ENCODE data around the gene ARHGAP22.

ARHGAP22 gene

DNA sequence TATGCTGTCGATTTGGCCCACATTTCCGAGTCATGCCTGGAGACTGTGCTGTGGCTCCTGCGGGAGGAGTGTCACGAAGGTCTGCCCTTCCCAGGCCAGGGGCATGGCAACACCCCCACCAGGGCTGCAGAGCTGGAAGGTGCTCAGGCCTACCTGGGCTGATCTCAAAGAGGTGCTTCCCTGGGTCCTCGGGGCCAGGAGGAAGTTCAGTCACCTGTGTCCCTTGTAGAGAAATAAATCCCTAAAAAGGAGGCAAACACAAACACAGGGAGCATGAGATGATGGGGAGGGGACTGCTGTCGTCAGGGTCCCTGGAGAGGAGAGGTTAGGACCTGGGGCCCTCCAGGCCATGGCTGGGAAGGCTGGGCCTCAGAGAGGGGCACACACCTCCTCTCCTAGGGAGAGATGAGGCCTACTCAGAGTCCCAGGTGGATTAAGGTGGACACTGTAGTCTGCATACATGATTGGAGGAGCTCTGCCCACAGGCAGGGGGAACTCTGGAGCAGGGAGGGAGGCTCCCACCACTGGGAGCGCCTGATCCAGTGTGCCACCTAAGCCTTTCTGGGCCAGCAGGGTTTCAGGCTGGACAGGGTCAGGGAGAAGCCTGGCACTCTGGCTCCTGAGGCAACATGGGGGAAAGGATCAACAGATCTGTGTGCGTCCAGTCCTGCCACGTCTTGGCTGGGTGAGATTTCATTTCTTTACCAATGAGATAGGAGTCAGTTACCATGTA is 49.4 kb downstream of the ARHGAP22 start:
- DNase-seq (ENCODE audit: low read depth in 2 of 3, low spot score in 1 of 3), result no peak

GRCh38 chr10:48554656-48555055 is 50.2 kb downstream of the ARHGAP22 start:
- no peak for DNase-seq (ENCODE audit: low read depth in 2 of 3, low spot score in 1 of 3)

GRCh38 chr10:48554246-48554645 is 50.6 kb downstream of the ARHGAP22 start:
- no peak for DNase-seq (ENCODE audit: low read depth in 2 of 3, low spot score in 1 of 3)

DNA sequence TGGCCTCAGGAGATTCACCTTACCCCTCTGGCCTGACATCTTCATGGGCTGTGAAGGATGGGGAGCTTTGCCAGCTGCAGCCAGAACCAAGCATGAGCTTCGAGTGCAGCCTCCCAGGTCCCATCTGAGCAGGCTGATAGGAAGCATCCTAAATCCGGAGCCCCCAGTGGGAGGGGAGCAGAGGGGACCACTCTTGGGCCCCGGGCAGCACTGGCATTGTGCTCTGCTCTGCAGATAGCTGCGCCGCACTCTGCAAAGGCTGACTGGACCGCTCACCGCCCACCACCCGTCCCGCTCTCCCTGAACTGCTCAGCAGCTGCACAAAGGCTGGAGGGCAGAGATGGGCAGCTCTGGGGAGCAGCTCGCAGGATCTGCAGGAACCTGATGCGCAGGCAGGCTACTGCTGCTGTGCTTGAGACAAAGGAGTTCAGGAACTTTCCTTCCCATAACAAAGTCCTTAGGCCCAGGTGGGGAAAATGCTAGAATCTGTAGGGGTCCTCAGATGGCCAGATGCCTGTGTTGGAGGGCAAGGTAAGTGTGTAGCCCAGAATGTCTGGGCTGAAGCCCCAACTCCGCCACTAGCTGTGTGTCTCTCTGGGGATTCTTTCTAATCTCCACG is 51.8 kb downstream of the ARHGAP22 start:
- no peak for DNase-seq (ENCODE audit: low read depth in 2 of 3, low spot score in 1 of 3)

- DNase-seq (ENCODE audit: low read depth in 2 of 3, low spot score in 1 of 3), result peak in 2 of 3 donors; percentile 3 to 33
These were observed 52.8 kb downstream of the ARHGAP22 start for GRCh38 chr10:48551861-48552591.

DNA sequence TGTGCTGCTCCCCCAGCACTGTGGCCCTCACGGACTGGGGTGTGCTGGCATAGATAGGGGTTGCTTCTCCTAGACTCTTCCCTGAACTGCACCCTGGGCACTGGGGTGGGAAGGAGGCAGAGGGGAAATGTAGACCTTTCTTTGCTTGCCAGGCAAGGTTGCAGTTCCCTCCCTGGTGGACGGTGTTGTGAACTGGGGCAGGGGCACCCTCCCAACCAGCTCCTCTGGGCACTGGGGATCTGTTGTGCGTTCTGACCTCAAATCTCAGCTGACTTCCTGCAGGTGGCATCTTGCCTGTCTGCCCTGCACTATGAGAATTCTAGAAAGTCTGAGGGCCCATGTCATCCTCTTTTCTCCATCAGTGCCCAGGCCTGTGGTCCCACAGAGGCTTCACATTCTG is 53.9 kb downstream of the ARHGAP22 start:
- DNase-seq (ENCODE audit: low read depth in 2 of 3, low spot score in 1 of 3), result no peak

DNA sequence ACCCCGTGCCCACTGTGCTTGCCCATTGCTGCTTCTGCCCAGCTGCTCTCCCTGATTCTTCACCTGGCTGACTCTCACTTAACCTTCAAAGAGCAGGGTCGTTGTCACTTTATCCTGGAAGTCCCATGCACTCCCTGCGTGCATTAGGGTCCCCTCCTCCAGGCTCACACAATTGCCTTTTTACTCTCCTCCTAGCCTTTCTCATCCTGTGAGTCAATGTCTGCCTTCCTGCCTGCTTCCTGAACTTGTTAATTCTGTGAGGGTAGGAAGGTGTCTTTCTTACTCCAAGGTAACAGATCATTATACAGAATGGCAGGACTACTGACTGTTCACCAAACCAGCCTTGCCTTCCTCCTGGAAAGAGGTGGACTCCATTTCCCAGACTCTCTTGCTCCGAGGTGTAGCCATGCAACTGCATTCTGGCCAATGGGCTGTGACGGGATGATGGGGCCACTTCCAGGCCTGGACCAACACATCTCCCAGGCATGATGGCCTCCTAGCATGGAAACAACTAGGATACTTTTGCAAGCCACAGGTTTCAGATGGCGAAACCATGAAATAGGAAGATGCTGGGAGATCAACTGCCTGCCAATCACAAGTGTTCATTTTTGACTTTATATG is 54.7 kb downstream of the ARHGAP22 start:
- no peak for DNase-seq (ENCODE audit: low read depth in 2 of 3, low spot score in 1 of 3)

- DNase-seq (ENCODE audit: low read depth in 2 of 3, low spot score in 1 of 3), result no peak
These were observed 55.6 kb downstream of the ARHGAP22 start for GRCh38 chr10:48549236-48549635.

GRCh38 chr10:48548531-48549135 is 56.2 kb downstream of the ARHGAP22 start:
- DNase-seq (ENCODE audit: low read depth in 2 of 3, low spot score in 1 of 3), result no peak

DNA sequence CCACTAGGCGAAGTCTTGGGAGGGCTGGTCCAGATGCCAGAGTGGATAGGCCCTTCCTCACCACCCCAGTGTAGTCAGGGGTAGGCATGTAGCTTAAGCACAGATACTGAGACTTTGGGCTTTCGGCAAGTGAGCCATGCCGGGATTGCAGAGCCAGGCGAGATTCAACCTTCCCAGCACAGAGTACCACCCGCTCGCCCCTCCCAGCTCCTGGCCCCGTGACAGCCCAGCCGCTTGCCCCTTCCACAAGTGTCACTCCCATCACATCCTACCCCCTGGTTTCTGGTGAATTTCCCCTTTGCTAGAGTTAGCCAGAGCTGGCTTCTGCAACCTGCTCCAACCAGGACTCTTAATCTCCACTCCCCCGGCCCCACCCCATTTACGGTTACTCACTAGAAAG is 56.9 kb downstream of the ARHGAP22 start:
- DNase-seq (ENCODE audit: low read depth in 2 of 3, low spot score in 1 of 3), result no peak

DNA sequence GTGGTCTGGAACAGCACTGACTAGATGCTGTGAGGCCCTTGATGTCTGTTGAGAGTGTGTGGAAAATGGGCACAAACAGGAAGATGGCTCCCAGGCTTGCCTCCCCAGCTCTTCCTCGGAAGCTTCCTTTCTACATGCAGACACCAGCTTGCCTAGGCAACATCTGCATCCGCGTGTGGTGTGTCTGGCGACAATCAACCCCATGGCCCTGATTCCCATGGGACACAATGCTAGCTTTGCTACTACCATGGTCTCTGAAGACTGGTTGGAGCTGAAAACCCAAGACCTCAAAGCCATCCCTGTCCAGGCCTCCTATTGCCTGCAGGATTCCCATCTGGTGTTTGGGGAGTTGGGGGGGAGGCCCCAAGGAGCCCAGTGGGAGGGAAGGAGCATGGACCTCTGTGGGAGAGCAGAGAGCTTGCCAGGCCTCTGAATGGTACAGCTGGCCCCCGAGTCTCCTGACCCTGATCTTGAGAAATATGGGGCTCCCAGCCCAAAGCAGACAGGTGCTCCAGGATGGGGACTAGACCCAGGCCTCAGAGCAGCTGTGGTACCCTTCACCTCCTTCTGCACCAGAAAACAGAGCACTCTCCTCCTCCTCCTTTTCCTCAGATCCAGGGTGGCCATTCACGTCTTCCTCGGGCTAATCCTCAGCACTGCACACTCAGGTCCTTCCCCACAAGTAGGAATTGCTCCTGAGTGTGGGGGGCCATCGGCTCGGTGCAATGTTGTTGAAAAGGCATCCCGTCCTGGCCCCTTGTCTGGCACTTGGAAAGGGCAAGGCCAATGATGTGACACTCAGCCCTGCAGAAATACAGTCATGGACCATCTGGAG is 57.6 kb downstream of the ARHGAP22 start:
- DNase-seq (ENCODE audit: low read depth in 2 of 3, low spot score in 1 of 3), result no peak

- DNase-seq (ENCODE audit: low read depth in 2 of 3, low spot score in 1 of 3), result no peak
These were observed 59.3 kb downstream of the ARHGAP22 start for GRCh38 chr10:48545462-48546145.

- DNase-seq (ENCODE audit: low read depth in 2 of 3, low spot score in 1 of 3), result no peak
These were observed 61.6 kb downstream of the ARHGAP22 start for GRCh38 chr10:48543182-48543844.

GRCh38 chr10:48542471-48543181 is 62.2 kb downstream of the ARHGAP22 start:
- no peak for DNase-seq (ENCODE audit: low read depth in 2 of 3, low spot score in 1 of 3)

DNA sequence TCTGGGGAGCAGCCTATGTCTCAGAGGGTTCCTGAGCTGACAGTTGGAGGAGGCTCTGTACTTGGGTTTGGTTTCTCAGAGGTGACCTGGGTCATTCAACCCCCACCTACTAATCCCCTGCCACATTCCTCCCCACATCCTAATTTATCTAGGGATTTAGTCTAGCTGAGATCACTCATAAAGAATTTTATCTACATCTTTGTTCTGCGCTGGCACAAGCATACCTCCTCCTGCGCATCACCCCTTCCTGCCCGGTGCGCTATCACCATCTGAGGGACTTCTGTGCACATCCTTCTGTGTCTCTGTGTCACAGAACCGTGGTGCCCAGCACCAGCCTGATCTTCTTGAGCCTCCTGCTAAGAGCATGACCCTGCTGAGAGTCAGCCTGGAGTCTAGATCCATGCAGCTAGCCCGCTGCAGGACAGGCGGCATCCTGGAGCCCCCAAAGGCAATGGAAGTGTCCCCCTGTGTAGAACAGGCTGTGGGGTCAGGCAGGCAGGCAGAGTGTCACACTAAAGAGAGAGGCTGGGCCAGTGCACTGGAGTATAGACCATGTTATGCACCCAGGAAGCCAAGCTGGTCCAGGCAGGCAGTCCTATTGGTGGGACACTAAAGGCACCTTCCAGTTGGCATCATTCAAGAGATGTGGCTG is 63.6 kb downstream of the ARHGAP22 start:
- no peak for DNase-seq (ENCODE audit: low read depth in 2 of 3, low spot score in 1 of 3)

DNA sequence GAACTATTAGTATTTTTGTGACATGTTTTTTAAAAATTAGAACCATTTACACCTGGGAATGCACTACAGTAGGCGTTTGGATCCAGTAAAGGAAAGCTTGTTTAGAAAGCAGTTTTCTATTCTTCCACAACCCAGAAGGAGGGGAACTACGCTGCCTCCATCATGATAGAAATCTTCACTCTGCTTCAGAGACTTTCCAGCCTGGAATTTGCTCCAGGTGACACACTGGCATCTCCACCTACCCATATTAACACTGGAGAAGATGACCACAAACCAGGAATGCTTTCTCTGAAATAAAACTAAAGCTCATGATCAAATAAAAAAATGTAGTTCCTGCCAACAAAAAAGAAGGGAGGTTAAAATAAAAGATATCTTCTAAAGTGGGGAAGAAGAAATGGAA is 66.3 kb downstream of the ARHGAP22 start:
- no peak for DNase-seq (ENCODE audit: low read depth in 2 of 3, low spot score in 1 of 3)

- no peak for DNase-seq (ENCODE audit: low read depth in 2 of 3, low spot score in 1 of 3)
These were observed 67.7 kb downstream of the ARHGAP22 start for GRCh38 chr10:48536916-48537890.

All from stimulated activated CD4-positive, alpha-beta T cell treated with anti-CD3 and anti-CD28 coated beads, Interleukin-12 subunit alpha, Interleukin-12 subunit beta, amount 100 ng/mL, for 48 hours (primary cell).